HCT116 (cell line): ENCODE data around the gene ACTL10. TPM values are rescaled to one million over a fixed set of nuclear protein-coding genes. Genes with fewer than 3 reads are reported as not detected.

Experiments used
- ATAC-seq: fragments of 200-7000 bp; cut with Tn5 transposase; 2 replicates; pipeline ENCODE4 v1.9.1; 2020; ENCODE audit warnings: mild to moderate bottlenecking, moderate library complexity
- BruUV-seq: library from RNA; stranded (reverse); fragments of 400-500 nt; replicated peaks from 2 replicates; lab custom pipeline; 2021; lab: Mats Ljungman, UMichigan
- CTCF ChIA-PET: fragments of 300-600 bp; sonication (Branson Sonifier 250); formaldehyde crosslinking; loops from one replicate; lab custom pipeline; 2021; ENCODE audit warnings: antibody characterized with exemption; lab: Charles Lee
- POLR2A ChIA-PET: fragments of 300-600, 350-600 bp; sonication (Branson Sonifier 250); formaldehyde crosslinking; loops from one replicate; lab custom pipeline; 2021; ENCODE audit warnings: antibody characterized with exemption; lab: Charles Lee
- RAD21 ChIA-PET, 2 experiments: fragments of 300-600 bp; sonication (Branson Sonifier 250); formaldehyde crosslinking; loops; one replicate each; lab custom pipeline; 2023; ENCODE audit warnings: low total read pairs in 2 of 2; ENCODE audit not compliant: uncharacterized antibody in 2 of 2, unreplicated experiment in 2 of 2, low non-redundant PET in 1 of 2; lab: Charles Lee
- DNase-seq: peaks from one replicate; pipeline ENCODE4 v3.0.0-alpha.2; 2010; ENCODE audit warnings: low read depth, low spot score
- H2AFZ ChIP-seq: fragments of 200-600 bp; shearing (Covaris generic), sonication (generic); 2 replicates; pipeline ENCODE4 v1.6.1; 2017; ENCODE audit warnings: low read depth, mixed run types, mixed read lengths, antibody characterized with exemption, low read length; ENCODE audit not compliant: poor library complexity, severe bottlenecking
- H3K27ac ChIP-seq: 2 replicates; pipeline ENCODE4 v1.5.1; 2012; ENCODE audit warnings: low read depth, low read length
- H3K27me3 ChIP-seq: fragments of 200-600 bp; sonication (generic); 2 replicates; pipeline ENCODE4 v1.6.1; 2016; ENCODE audit warnings: mixed run types, low read length, mixed read lengths; ENCODE audit not compliant: insufficient read depth
- H3K36me3 ChIP-seq, 2 experiments: fragments of 200-500 bp in 1 of 2; fragments of 200-600 bp in 1 of 2; sonication (Bioruptor generic) in 1 of 2; sonication (generic) in 1 of 2; 2 replicates each; pipeline versions ENCODE4 v1.5.1 to v1.6.1; 2014 to 2016; ENCODE audit warnings: low read length in 2 of 2, inconsistent platforms in 1 of 2, mixed read lengths in 1 of 2, mixed run types in 1 of 2; ENCODE audit not compliant: insufficient read depth in 2 of 2, control insufficient read depth in 1 of 2
- H3K4me1 ChIP-seq, 2 experiments: fragments of 200-600 bp in 1 of 2; sonication (generic) in 1 of 2; 2 replicates each; pipeline versions ENCODE4 v1.5.1 to v1.6.1; 2012 to 2017; ENCODE audit warnings: low read length in 2 of 2, inconsistent platforms in 1 of 2, mild to moderate bottlenecking in 1 of 2, mixed read lengths in 1 of 2, mixed run types in 1 of 2, moderate library complexity in 1 of 2; ENCODE audit not compliant: insufficient read depth in 2 of 2, control insufficient read depth in 1 of 2
- H3K4me2 ChIP-seq: fragments of 200-600 bp; sonication (generic); 2 replicates; pipeline ENCODE4 v1.6.1; 2017; ENCODE audit warnings: mixed run types, low read length, mixed read lengths
- H3K4me3 ChIP-seq, 2 experiments: fragments of 200-600 bp in 1 of 2; sonication (generic) in 1 of 2; replicated peaks in 1 of 2; 2 replicates each; pipeline ENCODE4 v1.5.1; 2011 to 2016; ENCODE audit warnings: low read length in 2 of 2, control low read depth in 1 of 2, low read depth in 1 of 2, mild to moderate bottlenecking in 1 of 2, mixed read lengths in 1 of 2, mixed run types in 1 of 2
- H3K79me2 ChIP-seq: fragments of 200-600 bp; sonication (generic); 2 replicates; pipeline ENCODE4 v1.6.1; 2017; ENCODE audit warnings: mild to moderate bottlenecking, mixed run types, low read length, moderate library complexity, mixed read lengths; ENCODE audit not compliant: insufficient read depth
- H3K9ac ChIP-seq: fragments of 200-600 bp; sonication (generic); 2 replicates; pipeline ENCODE4 v1.6.1; 2016; ENCODE audit warnings: low read length, mixed read lengths
- H3K9me2 ChIP-seq: fragments of 200-600 bp; sonication (generic), shearing (Covaris generic); 2 replicates; pipeline ENCODE4 v1.6.1; 2017; ENCODE audit warnings: mixed run types, mild to moderate bottlenecking, moderate library complexity; ENCODE audit not compliant: insufficient read depth
- H3K9me3 ChIP-seq, 2 experiments: fragments of 200-500 bp in 1 of 2; fragments of 200-600 bp in 1 of 2; sonication (Bioruptor generic) in 1 of 2; sonication (generic) in 1 of 2; 2 replicates each; pipeline ENCODE4 v1.6.1; 2014 to 2017; ENCODE audit warnings: low read length in 2 of 2, mixed read lengths in 2 of 2, inconsistent platforms in 1 of 2, low read depth in 1 of 2, mild to moderate bottlenecking in 1 of 2, mixed run types in 1 of 2, moderate library complexity in 1 of 2; ENCODE audit not compliant: control insufficient read depth in 1 of 2, insufficient read depth in 1 of 2
- H4K20me1 ChIP-seq: fragments of 200-600 bp; sonication (generic), shearing (Covaris generic); 2 replicates; pipeline ENCODE4 v1.6.1; 2017; ENCODE audit warnings: mixed run types, mild to moderate bottlenecking, moderate library complexity; ENCODE audit not compliant: insufficient read depth
- ATF3 ChIP-seq: IDR thresholded peaks from 2 replicates; pipeline ENCODE4 v1.6.1; 2012
- CTCF ChIP-seq, 3 experiments: fragments of 200-600 bp in 1 of 3; sonication (generic) in 1 of 3; IDR thresholded peaks in 2 of 3; conservative IDR thresholded peaks in 1 of 3; 2 replicates each; pipeline ENCODE4 v1.5.1; 2012 to 2017; ENCODE audit warnings: low read depth in 2 of 3, low read length in 2 of 3, antibody characterized with exemption in 1 of 3, borderline replicate concordance in 1 of 3, control low read depth in 1 of 3, mild to moderate bottlenecking in 1 of 3, mixed read lengths in 1 of 3, mixed run types in 1 of 3, moderate library complexity in 1 of 3; ENCODE audit not compliant: insufficient read depth in 1 of 3
- ELF1 ChIP-seq: IDR thresholded peaks from 2 replicates; pipeline ENCODE4 v1.6.1; 2012; ENCODE audit warnings: low read depth, borderline replicate concordance
- EZH2phosphoT487 ChIP-seq: fragments of 200-600 bp; IDR thresholded peaks from 2 replicates; pipeline ENCODE4 v1.6.1; 2018; ENCODE audit warnings: antibody characterized with exemption, borderline replicate concordance
- JUND ChIP-seq: IDR thresholded peaks from 2 replicates; pipeline ENCODE4 v1.6.1; 2012
- MAX ChIP-seq: IDR thresholded peaks from 2 replicates; pipeline ENCODE4 v1.6.1; 2012
- POLR2AphosphoS5 ChIP-seq: IDR thresholded peaks from 2 replicates; pipeline ENCODE4 v1.6.1; 2011; ENCODE audit warnings: mild to moderate bottlenecking, low read depth, low read length, moderate library complexity
- SP1 ChIP-seq: IDR thresholded peaks from 2 replicates; pipeline ENCODE4 v1.6.1; 2012; ENCODE audit warnings: low read depth
- SRF ChIP-seq: IDR thresholded peaks from 2 replicates; pipeline ENCODE4 v1.6.1; 2012; ENCODE audit warnings: low read depth
- TCF7L2 ChIP-seq: IDR thresholded peaks from 2 replicates; pipeline ENCODE4 v1.7.0; 2011; ENCODE audit warnings: borderline replicate concordance, inconsistent platforms; ENCODE audit not compliant: insufficient read depth, insufficient read length; ENCODE audit errors: extremely low read depth
- ZFX ChIP-seq: fragments of 450-650 bp; IDR thresholded peaks from 2 replicates; pipeline ENCODE4 v1.6.1; 2017
- intact Hi-C: fragments of 100-400 bp; cut with micrococcal nuclease; formaldehyde crosslinking; loops from 2 replicates; pipeline ENCODE4 v1.10.0; 2022
- total RNA-seq: library from RNA; stranded (reverse); gene quantifications from one replicate; pipeline ENCODE4 v1.2.1, GENCODE V29; 2021; ENCODE audit not compliant: unreplicated experiment

The ACTL10 gene
- total RNA-seq, 1 experiment from 2014 or later = 0.22 TPM

- TF ChIP-seq SRF (no peak), TCF7L2 (no peak), MAX (no peak), CTCF (IDR thresholded peaks at IDR 0.05 in 2 of 3, conservative IDR thresholded peaks at IDR 0.05 in 1 of 3; ENCODE audit: borderline replicate concordance in 1 of 3, insufficient read depth in 1 of 3, low read depth in 2 of 3, low read length in 2 of 3) (no peak), SP1 (no peak), EZH2phosphoT487 (no peak), ATF3 (no peak)
Observed at GRCh38 chr20:33647603-33648395, 18.9 kb upstream of the ACTL10 start (continued).

GRCh38 chr20:33648396-33649004 is 18.2 kb upstream of the ACTL10 start:
- Histone ChIP-seq H2AFZ (no peak overlapping the region), H3K9me2 (no peaks in the 10 kb centered on the region), H3K27ac (no peak overlapping the region), H3K4me1 (peaks cover 0 to 4% of the 10 kb centered on the region in 2 experiments; a peak in 1 of 4 replicates), H4K20me1 (no peaks in the 10 kb centered on the region), H3K4me2 (no peak overlapping the region), H3K9ac (no peak overlapping the region), H3K79me2 (no peaks in the 10 kb centered on the region), H3K36me3 (peaks cover 0 to 5% of the 10 kb centered on the region in 2 experiments; a peak in 2 of 4 replicates), H3K4me3 (no peak overlapping the region), H3K9me3 (no peaks in the 10 kb centered on the region), H3K27me3 (no peaks in the 10 kb centered on the region)
- ATAC-seq = no peak
- ChIA-PET POLR2A (no interaction called here), RAD21 (no interaction called here), CTCF (no interaction called here)
- no peak for DNase-seq
- intact Hi-C loops = no loop called here
- TF ChIP-seq CTCF (IDR thresholded peaks at IDR 0.05 in 2 of 3, conservative IDR thresholded peaks at IDR 0.05 in 1 of 3; ENCODE audit: borderline replicate concordance in 1 of 3, insufficient read depth in 1 of 3, low read depth in 2 of 3, low read length in 2 of 3) (no peak), ATF3 (no peak), POLR2AphosphoS5 (no peak), JUND (no peak), ZFX (no peak), ELF1 (no peak)
- BruUV-seq = no TSS peak
